Ectodermal cell (in vitro differentiated cells): ENCODE data around the gene LPCAT3.
A peak's percentile ranks its signal among the peaks of the same experiment; 100 is the strongest.

Experiments
- H3K27ac ChIP-seq: 2 replicates; pipeline ENCODE4 v1.7.0; 2013; ENCODE audit warnings: mild to moderate bottlenecking, low read depth, low read length; ENCODE audit not compliant: insufficient read depth, poor library complexity, severe bottlenecking
- H3K27me3 ChIP-seq: 2 replicates; pipeline ENCODE4 v1.7.0; 2013; ENCODE audit warnings: mild to moderate bottlenecking, low read length; ENCODE audit not compliant: insufficient read depth, control insufficient read depth, poor library complexity, severe bottlenecking
- H3K36me3 ChIP-seq: one replicate; pipeline ENCODE4 v1.7.0; 2013; ENCODE audit warnings: low read length; ENCODE audit not compliant: control insufficient read depth, insufficient read depth
- H3K4me1 ChIP-seq: one replicate; pipeline ENCODE4 v1.7.0; 2013; ENCODE audit warnings: low read length; ENCODE audit not compliant: control insufficient read depth, insufficient read depth
- H3K4me3 ChIP-seq: 2 replicates; pipeline ENCODE4 v1.7.0; 2013; ENCODE audit warnings: low read depth, low read length, control low read depth; ENCODE audit not compliant: insufficient read depth
- H3K9me3 ChIP-seq: 2 replicates; pipeline ENCODE4 v1.7.0; 2013; ENCODE audit warnings: mild to moderate bottlenecking, low read length, moderate library complexity; ENCODE audit not compliant: control insufficient read depth
- WGBS, 2 experiments: methylation state at CpG; one replicate each; pipeline ENCODE4 v1.1.7; 2013; ENCODE audit warnings: missing lambda C conversion rate in 2 of 2; 5-methylcytosine and 5-hydroxymethylcytosine counted together

The LPCAT3 gene

GRCh38 chr12:6947615-6948014, 70.7 kb downstream of the LPCAT3 start:
- no peaks in the 10 kb centered on the region for H3K36me3 ChIP-seq
- H3K27me3 ChIP-seq = no peaks in the 10 kb centered on the region
- H3K4me3 ChIP-seq = no peak overlapping the region
- H3K27ac ChIP-seq = no peak overlapping the region
- 94% methylated on average over 8 of the region's 8 CpGs for WGBS, 2 experiments
- H3K9me3 ChIP-seq = no peaks in the 10 kb centered on the region
- peaks cover 20% of the 10 kb centered on the region for H3K4me1 ChIP-seq

GRCh38 chr12:6946920-6947374, 71.3 kb downstream of the LPCAT3 start:
- 76 to 79% methylated on average over 8 of the region's 8 CpGs for WGBS, 2 experiments
- Histone ChIP-seq H3K4me3 (peak overlapping the region; percentile 22), H3K27me3 (no peaks in the 10 kb centered on the region), H3K27ac (no peak overlapping the region), H3K4me1 (peaks cover 18% of the 10 kb centered on the region), H3K9me3 (no peaks in the 10 kb centered on the region), H3K36me3 (no peaks in the 10 kb centered on the region)

- no peaks in the 10 kb centered on the region for H3K9me3 ChIP-seq
Measured at GRCh38 chr12:6946033-6946919, 72.0 kb downstream of the LPCAT3 start.

GRCh38 chr12:6945613-6946012, 72.7 kb downstream of the LPCAT3 start:
- no peaks in the 10 kb centered on the region for H3K9me3 ChIP-seq
- no peaks in the 10 kb centered on the region for H3K27me3 ChIP-seq
- H3K36me3 ChIP-seq = peaks cover 12% of the 10 kb centered on the region
- 85 to 87% methylated on average over 11 of the region's 11 CpGs for WGBS, 2 experiments
- peaks cover 18% of the 10 kb centered on the region for H3K4me1 ChIP-seq
- no peak overlapping the region for H3K27ac ChIP-seq
- H3K4me3 ChIP-seq = no peak overlapping the region

More at GRCh38 chr12:6946033-6946919, 72.0 kb downstream of the LPCAT3 start:
- Histone ChIP-seq H3K27ac (no peak overlapping the region), H3K27me3 (no peaks in the 10 kb centered on the region), H3K4me1 (peaks cover 18% of the 10 kb centered on the region), H3K4me3 (peak overlapping the region; percentile 22), H3K36me3 (peaks cover 6% of the 10 kb centered on the region)
- 10 to 12% methylated on average over 32 of the region's 32 CpGs for WGBS, 2 experiments

- Histone ChIP-seq H3K27ac (peak overlapping the region; percentile 100), H3K4me1 (peaks cover 18% of the 10 kb centered on the region), H3K9me3 (no peaks in the 10 kb centered on the region), H3K36me3 (peaks cover 12% of the 10 kb centered on the region), H3K27me3 (no peaks in the 10 kb centered on the region), H3K4me3 (peak overlapping the region; percentile 71)
- 4 to 5% methylated on average over 48 of the region's 48 CpGs for WGBS, 2 experiments
Measured at GRCh38 chr12:6944381-6945186, 73.7 kb downstream of the LPCAT3 start.

GRCh38 chr12:6943722-6944380, 74.4 kb downstream of the LPCAT3 start, which contains the start of the genes C12orf57 and RNU7-1:
C12orf57 (plus strand) TSS chr12:6944022; CDS start chr12:6944122, 100 bp downstream.
RNU7-1 (plus strand) TSS chr12:6943816.
- 0 to 1% methylated on average over 31 of the region's 31 CpGs for WGBS, 2 experiments
- Histone ChIP-seq H3K27me3 (no peaks in the 10 kb centered on the region), H3K9me3 (no peaks in the 10 kb centered on the region), H3K4me1 (peaks cover 18% of the 10 kb centered on the region), H3K36me3 (peaks cover 12% of the 10 kb centered on the region), H3K27ac (peak within 1 kb of the TSS; percentile 100), H3K4me3 (peak within 1 kb of the TSS; percentile 71)

GRCh38 chr12:6943389-6943721, 74.9 kb downstream of the LPCAT3 start:
- peaks cover 15% of the 10 kb centered on the region for H3K36me3 ChIP-seq

GRCh38 chr12:6942331-6942665, 76.0 kb downstream of the LPCAT3 start:
- 97 to 98% methylated on average over 11 of the region's 11 CpGs for WGBS, 2 experiments
- Histone ChIP-seq H3K27me3 (no peaks in the 10 kb centered on the region), H3K36me3 (peaks cover 15% of the 10 kb centered on the region)

More at GRCh38 chr12:6943389-6943721, 74.9 kb downstream of the LPCAT3 start:
- WGBS, 2 experiments = 2 to 3% methylated on average over 9 to 13 of the region's 13 CpGs
- peak overlapping the region; percentile 100 for H3K27ac ChIP-seq
- H3K4me1 ChIP-seq = peaks cover 18% of the 10 kb centered on the region
- no peaks in the 10 kb centered on the region for H3K27me3 ChIP-seq
- H3K4me3 ChIP-seq = peak overlapping the region; percentile 71
- no peaks in the 10 kb centered on the region for H3K9me3 ChIP-seq

GRCh38 chr12:6941782-6942181, 76.5 kb downstream of the LPCAT3 start:
- Histone ChIP-seq H3K4me3 (no peak overlapping the region), H3K4me1 (peaks cover 18% of the 10 kb centered on the region), H3K9me3 (no peaks in the 10 kb centered on the region), H3K27ac (no peak overlapping the region), H3K36me3 (peaks cover 15% of the 10 kb centered on the region), H3K27me3 (no peaks in the 10 kb centered on the region)
- 93 to 98% methylated on average over 9 to 11 of the region's 12 CpGs for WGBS, 2 experiments

More at GRCh38 chr12:6942331-6942665, 76.0 kb downstream of the LPCAT3 start:
- Histone ChIP-seq H3K27ac (peak overlapping the region; percentile 100), H3K9me3 (no peaks in the 10 kb centered on the region), H3K4me3 (no peak overlapping the region), H3K4me1 (peaks cover 18% of the 10 kb centered on the region)
